Neural cell (in vitro differentiated cells): Measurements from ENCODE around the gene COPS2. TPM values are rescaled to one million over a fixed set of nuclear protein-coding genes. Genes with fewer than 3 reads are reported as not detected.

Experiments
- H2AFZ ChIP-seq: fragments of 200-600, 300-800 bp; sonication (generic), shearing (Covaris generic); 2 replicates; pipeline ENCODE4 v1.6.0; 2014; ENCODE audit warnings: low read depth, mild to moderate bottlenecking, antibody characterized with exemption, low read length, moderate library complexity
- H3F3A ChIP-seq: fragments of 200-600 bp; shearing (Covaris generic); 2 replicates; pipeline ENCODE4 v1.6.1; 2016; ENCODE audit warnings: mild to moderate bottlenecking, moderate library complexity, mixed read lengths, antibody characterized with exemption, low read length; ENCODE audit not compliant: insufficient read depth, poor library complexity, severe bottlenecking
- H3K27ac ChIP-seq: fragments of 200-600, 300-800 bp; sonication (generic), shearing (Covaris generic); 2 replicates; pipeline ENCODE4 v1.5.1; 2014; ENCODE audit warnings: mild to moderate bottlenecking, low read length, moderate library complexity
- H3K27me3 ChIP-seq: fragments of 300-800, 200-600 bp; sonication (generic), shearing (Covaris generic); 2 replicates; pipeline ENCODE4 v1.6.0; 2014; ENCODE audit warnings: mild to moderate bottlenecking, low read depth, low read length, moderate library complexity; ENCODE audit not compliant: insufficient read depth
- H3K36me3 ChIP-seq: fragments of 300-800, 200-600 bp; sonication (generic), shearing (Covaris generic); 2 replicates; pipeline ENCODE4 v1.5.1; 2014; ENCODE audit warnings: mild to moderate bottlenecking, antibody characterized with exemption, low read length, moderate library complexity; ENCODE audit not compliant: insufficient read depth
- H3K4me2 ChIP-seq: fragments of 300-800, 200-600 bp; sonication (generic), shearing (Covaris generic); 2 replicates; pipeline ENCODE4 v1.6.0; 2014; ENCODE audit warnings: mild to moderate bottlenecking, low read length
- H3K4me3 ChIP-seq: fragments of 300-800, 200-600 bp; sonication (generic), shearing (Covaris generic); 2 replicates; pipeline ENCODE4 v1.5.1; 2014; ENCODE audit warnings: mild to moderate bottlenecking, low read length, moderate library complexity
- H3K79me2 ChIP-seq: fragments of 200-600 bp; shearing (Covaris generic); replicated peaks from 2 replicates; pipeline ENCODE4 v1.6.0; 2014; ENCODE audit warnings: mild to moderate bottlenecking, low read length, moderate library complexity; ENCODE audit not compliant: insufficient read depth
- H3K9ac ChIP-seq: fragments of 300-800, 200-600 bp; sonication (generic), shearing (Covaris generic); 2 replicates; pipeline ENCODE4 v1.6.1; 2016; ENCODE audit warnings: mild to moderate bottlenecking, low read length, mixed read lengths
- H3K9me2 ChIP-seq: fragments of 200-600 bp; shearing (Covaris generic); 2 replicates; pipeline ENCODE4 v1.6.1; 2016; ENCODE audit warnings: mild to moderate bottlenecking, low read length, mixed read lengths; ENCODE audit not compliant: insufficient read depth
- H3K9me3 ChIP-seq: fragments of 200-600, 300-800 bp; sonication (generic), shearing (Covaris generic); 2 replicates; pipeline ENCODE4 v1.6.1; 2016; ENCODE audit warnings: mild to moderate bottlenecking, mixed run types, low read length, moderate library complexity, mixed read lengths
- H4K20me1 ChIP-seq: fragments of 200-600 bp; shearing (Covaris generic); 2 replicates; pipeline ENCODE4 v1.6.1; 2016; ENCODE audit warnings: mild to moderate bottlenecking, mixed run types; ENCODE audit not compliant: insufficient read depth
- EP300 ChIP-seq: fragments of 450-650 bp; conservative IDR thresholded peaks from 2 replicates; pipeline ENCODE4 v1.6.1; 2014; ENCODE audit warnings: antibody characterized with exemption, mild to moderate bottlenecking, moderate library complexity; ENCODE audit not compliant: poor library complexity, severe bottlenecking
- EZH2 ChIP-seq: fragments of 200-600, 300-800 bp; shearing (Covaris generic), sonication (generic); IDR thresholded peaks from 2 replicates; pipeline ENCODE4 v1.6.1; 2014; ENCODE audit warnings: antibody characterized with exemption, low read length, borderline replicate concordance, mild to moderate bottlenecking; ENCODE audit not compliant: insufficient read depth, poor library complexity, severe bottlenecking
- MXI1 ChIP-seq: fragments of 450-650 bp; conservative IDR thresholded peaks from 2 replicates; pipeline ENCODE4 v1.6.1; 2014; ENCODE audit warnings: antibody characterized with exemption, mild to moderate bottlenecking; ENCODE audit not compliant: poor library complexity, severe bottlenecking
- POLR2AphosphoS5 ChIP-seq: IDR thresholded peaks from 2 replicates; pipeline ENCODE4 v1.6.1; 2012
- RAD21 ChIP-seq: fragments of 450-650 bp; conservative IDR thresholded peaks from 2 replicates; pipeline ENCODE4 v1.6.1; 2014; ENCODE audit warnings: antibody characterized with exemption, mild to moderate bottlenecking, moderate library complexity
- SMC3 ChIP-seq: fragments of 450-650 bp; conservative IDR thresholded peaks from 2 replicates; pipeline ENCODE4 v1.6.1; 2014; ENCODE audit warnings: antibody characterized with exemption, mild to moderate bottlenecking, moderate library complexity; ENCODE audit not compliant: poor library complexity
- TAF1 ChIP-seq: IDR thresholded peaks from 2 replicates; pipeline ENCODE4 v1.6.1; 2012; ENCODE audit warnings: low read depth
- polyA plus RNA-seq: library from polyadenylated mRNA; depleted of rRNA; stranded (reverse); fragments of >200 nt; gene quantifications from 2 replicates; pipeline ENCODE4 v1.2.3, GENCODE V29; 2014
- TF ChIP-seq, protein P1 (sequence below): IDR thresholded peaks from 2 replicates; pipeline ENCODE4 v1.6.1; 2012; ENCODE audit warnings: borderline replicate concordance
- TF ChIP-seq, protein P2 (sequence below): fragments of 450-650 bp; IDR thresholded peaks from 2 replicates; pipeline ENCODE4 v1.5.1; 2014; ENCODE audit warnings: antibody characterized with exemption, mild to moderate bottlenecking, moderate library complexity; ENCODE audit not compliant: poor library complexity, severe bottlenecking

Gene COPS2
- polyA plus RNA-seq, 1 donor from 2014 or later, result 88.8 TPM

DNA sequence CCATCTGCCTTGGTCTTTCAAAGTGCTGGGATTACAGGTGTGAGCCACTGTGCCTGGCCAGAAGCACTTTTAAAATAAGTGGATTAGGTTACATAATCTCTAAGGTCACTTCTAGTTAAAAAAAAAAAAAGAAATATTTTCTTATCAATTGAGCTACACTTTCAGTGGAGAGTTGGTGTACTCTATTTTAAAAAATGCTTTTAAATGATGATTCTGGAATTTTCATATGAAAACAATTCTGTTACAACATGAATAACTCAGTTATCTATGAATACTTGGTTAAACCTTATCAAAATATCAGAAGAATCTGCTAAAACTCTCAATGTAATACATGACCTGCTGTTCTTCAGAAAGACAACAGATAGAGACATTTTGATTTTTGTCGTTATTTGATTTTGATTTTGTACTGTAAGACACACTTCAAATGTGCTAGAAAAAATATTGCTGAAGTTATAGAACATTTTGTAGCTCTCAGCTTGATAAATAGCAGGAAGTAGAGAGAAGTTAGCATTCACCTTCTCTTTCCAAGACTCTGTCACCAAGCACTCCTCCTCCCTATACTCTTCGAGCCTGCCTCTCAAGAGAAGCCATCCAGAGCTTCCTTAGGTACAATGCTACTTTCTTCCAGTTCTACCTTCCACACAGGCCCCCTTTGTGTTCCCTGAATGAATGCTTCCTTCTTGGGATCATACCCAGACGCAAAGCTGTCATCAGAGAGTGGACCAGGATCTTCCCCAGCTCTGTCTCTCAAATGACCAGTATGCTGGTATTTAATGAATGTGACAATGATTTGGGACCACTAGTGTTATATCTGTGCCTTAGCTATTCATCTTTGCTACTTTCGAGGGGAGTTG, 61.9 kb downstream of the COPS2 start:
- TF ChIP-seq EP300 (no peak), EZH2 (no peak), RAD21 (no peak)
- TF ChIP-seq, protein P1, sequence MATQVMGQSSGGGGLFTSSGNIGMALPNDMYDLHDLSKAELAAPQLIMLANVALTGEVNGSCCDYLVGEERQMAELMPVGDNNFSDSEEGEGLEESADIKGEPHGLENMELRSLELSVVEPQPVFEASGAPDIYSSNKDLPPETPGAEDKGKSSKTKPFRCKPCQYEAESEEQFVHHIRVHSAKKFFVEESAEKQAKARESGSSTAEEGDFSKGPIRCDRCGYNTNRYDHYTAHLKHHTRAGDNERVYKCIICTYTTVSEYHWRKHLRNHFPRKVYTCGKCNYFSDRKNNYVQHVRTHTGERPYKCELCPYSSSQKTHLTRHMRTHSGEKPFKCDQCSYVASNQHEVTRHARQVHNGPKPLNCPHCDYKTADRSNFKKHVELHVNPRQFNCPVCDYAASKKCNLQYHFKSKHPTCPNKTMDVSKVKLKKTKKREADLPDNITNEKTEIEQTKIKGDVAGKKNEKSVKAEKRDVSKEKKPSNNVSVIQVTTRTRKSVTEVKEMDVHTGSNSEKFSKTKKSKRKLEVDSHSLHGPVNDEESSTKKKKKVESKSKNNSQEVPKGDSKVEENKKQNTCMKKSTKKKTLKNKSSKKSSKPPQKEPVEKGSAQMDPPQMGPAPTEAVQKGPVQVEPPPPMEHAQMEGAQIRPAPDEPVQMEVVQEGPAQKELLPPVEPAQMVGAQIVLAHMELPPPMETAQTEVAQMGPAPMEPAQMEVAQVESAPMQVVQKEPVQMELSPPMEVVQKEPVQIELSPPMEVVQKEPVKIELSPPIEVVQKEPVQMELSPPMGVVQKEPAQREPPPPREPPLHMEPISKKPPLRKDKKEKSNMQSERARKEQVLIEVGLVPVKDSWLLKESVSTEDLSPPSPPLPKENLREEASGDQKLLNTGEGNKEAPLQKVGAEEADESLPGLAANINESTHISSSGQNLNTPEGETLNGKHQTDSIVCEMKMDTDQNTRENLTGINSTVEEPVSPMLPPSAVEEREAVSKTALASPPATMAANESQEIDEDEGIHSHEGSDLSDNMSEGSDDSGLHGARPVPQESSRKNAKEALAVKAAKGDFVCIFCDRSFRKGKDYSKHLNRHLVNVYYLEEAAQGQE, result no peak
- TF ChIP-seq, protein P2, sequence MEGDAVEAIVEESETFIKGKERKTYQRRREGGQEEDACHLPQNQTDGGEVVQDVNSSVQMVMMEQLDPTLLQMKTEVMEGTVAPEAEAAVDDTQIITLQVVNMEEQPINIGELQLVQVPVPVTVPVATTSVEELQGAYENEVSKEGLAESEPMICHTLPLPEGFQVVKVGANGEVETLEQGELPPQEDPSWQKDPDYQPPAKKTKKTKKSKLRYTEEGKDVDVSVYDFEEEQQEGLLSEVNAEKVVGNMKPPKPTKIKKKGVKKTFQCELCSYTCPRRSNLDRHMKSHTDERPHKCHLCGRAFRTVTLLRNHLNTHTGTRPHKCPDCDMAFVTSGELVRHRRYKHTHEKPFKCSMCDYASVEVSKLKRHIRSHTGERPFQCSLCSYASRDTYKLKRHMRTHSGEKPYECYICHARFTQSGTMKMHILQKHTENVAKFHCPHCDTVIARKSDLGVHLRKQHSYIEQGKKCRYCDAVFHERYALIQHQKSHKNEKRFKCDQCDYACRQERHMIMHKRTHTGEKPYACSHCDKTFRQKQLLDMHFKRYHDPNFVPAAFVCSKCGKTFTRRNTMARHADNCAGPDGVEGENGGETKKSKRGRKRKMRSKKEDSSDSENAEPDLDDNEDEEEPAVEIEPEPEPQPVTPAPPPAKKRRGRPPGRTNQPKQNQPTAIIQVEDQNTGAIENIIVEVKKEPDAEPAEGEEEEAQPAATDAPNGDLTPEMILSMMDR, result no peak
- H3K36me3 ChIP-seq, result no peaks in the 10 kb centered on the region
- H3K27ac ChIP-seq, result no peak overlapping the region
- H3F3A ChIP-seq, result no peaks in the 10 kb centered on the region
- no peaks in the 10 kb centered on the region for H3K79me2 ChIP-seq
- no peaks in the 10 kb centered on the region for H3K27me3 ChIP-seq
- no peak overlapping the region for H3K9ac ChIP-seq
- H3K9me3 ChIP-seq, result no peaks in the 10 kb centered on the region
- H3K4me2 ChIP-seq, result no peak overlapping the region
- no peak overlapping the region for H2AFZ ChIP-seq
- H3K4me3 ChIP-seq, result no peak overlapping the region
- no peaks in the 10 kb centered on the region for H3K9me2 ChIP-seq
- H4K20me1 ChIP-seq, result no peaks in the 10 kb centered on the region

DNA sequence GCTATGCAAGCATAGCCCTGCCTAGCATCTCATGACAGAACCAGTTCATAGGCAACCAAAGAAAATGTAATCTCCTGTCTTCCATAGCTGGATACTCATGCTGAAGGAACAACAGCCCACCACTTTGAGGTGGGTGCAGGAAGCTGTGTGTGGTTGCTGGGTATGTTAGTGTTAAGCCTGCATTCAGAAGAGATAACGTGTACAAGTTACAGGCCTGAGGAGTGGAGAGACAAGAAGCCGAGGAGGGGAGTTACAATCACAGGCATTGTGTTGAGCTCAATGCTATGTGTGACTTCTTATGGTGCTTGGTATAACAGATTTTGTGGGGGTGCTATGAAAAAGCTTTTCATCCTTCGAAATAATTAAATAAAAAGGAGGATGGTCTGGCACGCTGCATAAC, 66.4 kb downstream of the COPS2 start:
- H3K4me2 ChIP-seq, result no peak overlapping the region
- H4K20me1 ChIP-seq, result no peaks in the 10 kb centered on the region
- TF ChIP-seq POLR2AphosphoS5, result no peak
- H3K4me3 ChIP-seq, result no peak overlapping the region
- no peak overlapping the region for H2AFZ ChIP-seq
- no peaks in the 10 kb centered on the region for H3K36me3 ChIP-seq
- H3K79me2 ChIP-seq, result no peaks in the 10 kb centered on the region
- no peaks in the 10 kb centered on the region for H3K9me3 ChIP-seq
- no peaks in the 10 kb centered on the region for H3F3A ChIP-seq
- H3K9ac ChIP-seq, result no peak overlapping the region
- no peaks in the 10 kb centered on the region for H3K9me2 ChIP-seq
- H3K27me3 ChIP-seq, result no peaks in the 10 kb centered on the region
- no peak overlapping the region for H3K27ac ChIP-seq

DNA sequence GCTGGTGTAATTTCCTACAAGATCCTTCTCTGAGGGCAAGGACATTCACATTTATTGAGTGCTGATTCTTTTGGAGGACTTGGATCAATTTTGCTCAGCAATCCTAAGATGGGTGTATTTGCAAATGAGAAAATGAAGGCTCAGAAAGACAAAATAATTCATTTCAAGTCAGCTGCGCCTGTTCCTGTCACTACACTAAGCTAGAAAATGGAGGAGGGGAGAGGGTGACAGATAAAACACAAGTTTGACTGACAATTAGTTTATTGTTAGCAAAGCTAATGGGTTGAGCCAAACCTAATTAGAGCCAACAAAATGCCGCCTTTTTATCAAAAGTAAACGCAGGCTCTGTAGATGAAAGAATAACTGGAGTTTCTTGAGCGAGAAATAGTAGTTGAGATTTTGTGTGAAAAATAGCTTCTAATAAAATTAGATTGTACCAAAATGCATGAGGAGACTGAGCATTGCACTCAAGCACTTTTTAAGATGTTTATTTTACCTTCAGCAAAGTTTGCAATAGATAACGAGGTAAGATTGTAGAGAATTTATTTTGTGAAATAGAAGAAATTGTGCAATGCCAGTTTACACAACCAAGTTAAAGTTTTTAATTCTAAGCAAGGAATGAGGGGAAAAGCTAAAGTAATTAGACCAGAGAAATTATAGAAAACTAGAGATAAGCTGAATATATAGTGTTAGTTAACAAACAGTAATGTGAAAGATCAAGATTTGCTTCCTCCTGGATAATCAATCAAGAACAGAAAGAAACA, 69.5 kb downstream of the COPS2 start:
- Histone ChIP-seq H3K9me3 (no peaks in the 10 kb centered on the region), H3K27me3 (no peaks in the 10 kb centered on the region), H3K36me3 (no peaks in the 10 kb centered on the region), H3K79me2 (no peaks in the 10 kb centered on the region), H3K4me2 (no peak overlapping the region), H3F3A (no peaks in the 10 kb centered on the region), H3K9me2 (no peaks in the 10 kb centered on the region), H4K20me1 (no peaks in the 10 kb centered on the region), H2AFZ (no peak overlapping the region), H3K4me3 (no peak overlapping the region), H3K9ac (no peak overlapping the region), H3K27ac (no peak overlapping the region)
- TF ChIP-seq POLR2AphosphoS5, result no peak
- TF ChIP-seq SMC3, result no peak
- TF ChIP-seq EP300, result no peak
- TF ChIP-seq, protein P1, result no peak
- no peak for TF ChIP-seq TAF1
- TF ChIP-seq MXI1, result no peak
- TF ChIP-seq RAD21, result no peak
- TF ChIP-seq, protein P2, result no peak
